Epithelial cell of proximal tubule (primary cell): ENCODE results near the gene ALCAM. TPM values are rescaled to one million over a fixed set of nuclear protein-coding genes. Genes with fewer than 3 reads are reported as not detected.

Experiments used
- DNase-seq: peaks from one replicate; pipeline ENCODE4 v3.0.0-alpha.2; 2011; ENCODE audit warnings: low read depth
- H3K4me3 ChIP-seq: 2 replicates; pipeline ENCODE4 v1.5.1; 2011; ENCODE audit warnings: low read depth, mild to moderate bottlenecking, low read length
- total RNA-seq: library from RNA; depleted of rRNA; stranded (reverse); fragments of >200 nt; gene quantifications from 2 replicates; pipeline ENCODE4 v1.2.3, GENCODE V29; 2015
- TF ChIP-seq, protein P1 (sequence below): conservative IDR thresholded peaks from 2 replicates; pipeline ENCODE4 v1.5.1; 2012; ENCODE audit warnings: low read depth, mild to moderate bottlenecking, low read length

The ALCAM gene
- total RNA-seq, 1 donor from 2014 or later, result 121 TPM

DNA sequence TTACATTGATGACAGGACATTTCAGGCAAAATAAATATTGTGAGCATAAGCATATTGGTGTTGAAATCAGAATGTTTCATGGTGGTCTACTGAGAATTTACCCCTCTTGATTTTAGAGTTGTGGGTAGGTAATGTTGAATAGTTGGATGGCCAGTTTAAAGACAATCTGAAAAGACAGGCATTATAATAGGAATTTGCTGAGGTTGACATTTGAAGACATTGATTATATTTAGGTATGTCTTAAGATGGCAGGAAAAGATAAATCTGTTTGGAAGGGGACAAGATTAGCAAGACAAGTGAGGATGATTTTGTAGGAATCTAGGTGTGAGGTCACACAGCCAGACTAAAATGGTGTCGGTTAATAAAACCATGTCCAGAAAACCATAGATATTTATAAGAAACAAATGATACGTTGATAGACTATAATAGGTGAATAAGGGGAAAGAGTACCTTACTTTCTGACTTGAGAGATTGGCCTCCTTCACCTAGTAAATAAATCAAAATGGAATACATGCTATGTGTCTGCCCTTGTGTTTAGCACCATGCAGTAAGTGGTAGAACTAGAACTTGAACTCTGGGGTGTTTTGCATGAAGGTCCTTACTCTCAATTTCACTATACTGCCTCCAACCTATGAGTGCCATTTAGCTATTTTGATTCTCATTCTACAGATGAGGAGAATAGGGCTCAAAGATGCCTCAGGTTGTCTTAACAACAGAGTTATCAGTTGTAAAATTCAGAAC is 57.9 kb downstream of the ALCAM start:
- no peak overlapping the region for H3K4me3 ChIP-seq
- TF ChIP-seq, protein P1, sequence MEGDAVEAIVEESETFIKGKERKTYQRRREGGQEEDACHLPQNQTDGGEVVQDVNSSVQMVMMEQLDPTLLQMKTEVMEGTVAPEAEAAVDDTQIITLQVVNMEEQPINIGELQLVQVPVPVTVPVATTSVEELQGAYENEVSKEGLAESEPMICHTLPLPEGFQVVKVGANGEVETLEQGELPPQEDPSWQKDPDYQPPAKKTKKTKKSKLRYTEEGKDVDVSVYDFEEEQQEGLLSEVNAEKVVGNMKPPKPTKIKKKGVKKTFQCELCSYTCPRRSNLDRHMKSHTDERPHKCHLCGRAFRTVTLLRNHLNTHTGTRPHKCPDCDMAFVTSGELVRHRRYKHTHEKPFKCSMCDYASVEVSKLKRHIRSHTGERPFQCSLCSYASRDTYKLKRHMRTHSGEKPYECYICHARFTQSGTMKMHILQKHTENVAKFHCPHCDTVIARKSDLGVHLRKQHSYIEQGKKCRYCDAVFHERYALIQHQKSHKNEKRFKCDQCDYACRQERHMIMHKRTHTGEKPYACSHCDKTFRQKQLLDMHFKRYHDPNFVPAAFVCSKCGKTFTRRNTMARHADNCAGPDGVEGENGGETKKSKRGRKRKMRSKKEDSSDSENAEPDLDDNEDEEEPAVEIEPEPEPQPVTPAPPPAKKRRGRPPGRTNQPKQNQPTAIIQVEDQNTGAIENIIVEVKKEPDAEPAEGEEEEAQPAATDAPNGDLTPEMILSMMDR, result no peak
- no peak for DNase-seq

DNA sequence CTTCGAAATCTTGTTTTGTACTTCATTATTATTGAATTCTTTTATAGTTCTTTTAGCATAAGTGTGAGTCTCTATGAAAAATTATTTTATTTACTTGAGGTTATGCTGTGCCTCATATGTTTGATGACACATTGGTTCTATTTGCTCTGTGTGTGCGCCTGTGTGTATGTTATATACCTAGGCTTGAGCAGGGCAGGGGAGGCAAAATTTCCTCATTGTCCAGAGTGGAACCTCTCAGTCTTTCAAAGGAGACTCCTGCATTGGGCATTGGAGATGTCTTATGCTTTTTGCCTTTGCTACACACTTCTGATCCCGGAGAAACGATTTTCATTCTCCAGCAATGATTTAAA is 58.4 kb downstream of the ALCAM start:
- H3K4me3 ChIP-seq, result no peak overlapping the region
- DNase-seq, result no peak
- TF ChIP-seq, protein P1, result no peak

DNA sequence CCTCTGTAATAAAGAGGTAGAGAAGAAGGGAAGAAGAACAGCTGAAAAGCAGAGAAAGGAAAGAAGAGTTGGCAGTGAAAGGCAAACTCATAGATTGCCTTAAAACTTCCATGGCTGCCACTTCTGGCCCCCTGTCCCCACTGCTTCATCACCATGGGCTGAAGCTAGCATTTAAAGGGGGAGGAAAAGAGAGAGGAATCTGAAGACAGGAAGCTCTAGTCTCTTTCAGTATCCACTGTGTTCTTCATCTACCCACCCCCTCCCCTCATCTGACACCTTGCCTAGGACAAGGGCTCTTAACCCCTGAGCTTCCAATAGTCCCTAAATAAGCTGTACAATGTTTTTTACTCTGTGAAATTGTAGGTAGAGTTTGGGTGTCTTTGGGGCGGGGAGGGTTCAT is 60.6 kb downstream of the ALCAM start:
- H3K4me3 ChIP-seq, result no peak overlapping the region
- no peak for DNase-seq
- TF ChIP-seq, protein P1, result no peak

DNA sequence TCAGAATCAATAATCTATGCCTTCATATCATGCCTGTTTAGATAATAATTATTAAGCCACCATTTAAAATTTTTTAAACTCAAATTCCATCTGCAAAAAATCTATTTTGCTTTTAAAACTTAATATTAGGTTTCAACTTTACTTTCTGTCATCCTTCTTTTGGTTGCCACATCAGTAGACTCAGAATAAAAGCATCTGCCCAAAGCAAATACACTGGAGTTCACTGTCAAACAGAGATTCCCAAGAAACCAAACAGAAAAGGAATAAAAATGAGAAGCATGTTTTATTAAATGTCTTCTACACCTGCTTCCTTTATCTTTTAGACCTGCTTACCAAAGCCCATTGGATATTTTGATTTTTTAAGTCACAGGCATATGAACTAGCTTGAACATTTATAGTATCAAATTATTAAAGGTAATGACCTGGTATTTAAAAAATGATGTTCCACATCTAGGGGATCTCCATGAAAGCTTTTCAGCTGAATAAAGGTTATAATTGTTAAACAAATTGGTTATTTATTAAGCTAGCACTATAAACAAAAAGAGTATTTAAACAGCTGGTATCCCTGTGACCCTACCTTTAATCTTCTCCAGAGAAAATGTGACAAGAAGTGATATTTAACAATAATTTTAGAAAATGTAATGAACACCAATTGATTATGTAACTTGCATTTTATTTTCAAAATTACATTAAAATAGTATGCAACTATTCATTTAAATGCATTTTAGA is 62.5 kb downstream of the ALCAM start:
- TF ChIP-seq, protein P1, result no peak

DNA sequence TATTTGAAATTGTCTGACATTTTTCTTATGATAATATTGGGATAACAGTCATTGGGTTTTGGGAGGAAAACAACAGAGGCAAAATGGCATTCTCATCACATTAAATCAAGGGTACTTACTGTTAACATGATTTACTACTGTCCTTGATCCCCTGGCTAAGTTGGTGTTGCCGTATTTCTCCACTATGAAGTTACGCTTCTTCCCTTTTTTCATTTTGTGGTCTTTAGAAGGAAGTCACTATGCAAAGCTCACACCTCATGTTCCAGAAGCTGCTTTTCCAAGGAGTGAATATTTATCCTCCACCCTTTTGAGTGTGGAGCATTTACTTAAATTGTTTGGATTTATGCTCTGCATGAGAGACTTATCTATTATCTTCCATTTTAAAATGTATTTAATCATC is 63.7 kb downstream of the ALCAM start:
- no peak for DNase-seq
- no peak overlapping the region for H3K4me3 ChIP-seq
- TF ChIP-seq, protein P1, result no peak

More for the DNA sequence above, 62.5 kb downstream of the ALCAM start:
- no peak overlapping the region for H3K4me3 ChIP-seq
- DNase-seq, result no peak

DNA sequence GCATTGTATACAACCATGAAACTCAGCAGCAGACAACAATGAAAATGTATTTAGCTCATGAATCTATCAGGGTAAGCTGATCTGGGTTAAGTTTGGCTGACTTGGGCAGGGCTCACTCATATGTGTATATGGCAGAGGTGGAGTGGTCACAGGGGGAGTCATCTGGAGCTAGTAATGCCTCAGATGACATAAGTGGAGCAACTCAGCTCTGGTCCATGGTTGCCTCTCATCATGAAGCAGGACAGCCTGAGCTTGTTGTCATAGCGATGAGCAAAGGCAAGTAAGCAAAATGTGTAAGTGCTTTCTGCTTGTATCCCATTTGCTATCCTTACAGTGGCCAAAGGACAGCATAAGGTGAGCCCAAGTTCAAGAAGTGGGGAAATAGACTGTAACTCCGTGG is 64.5 kb downstream of the ALCAM start:
- TF ChIP-seq, protein P1, result no peak
- no peak overlapping the region for H3K4me3 ChIP-seq
- no peak for DNase-seq
